ENCODE results near the gene CDH26. TPM values are rescaled to one million over a fixed set of nuclear protein-coding genes. Genes with fewer than 3 reads are reported as not detected.

Gene CDH26
- total and polyA plus RNA-seq, 2 of the 13 experiments (the other 11 are each of a cell fraction or from before 2014, with no cell fraction given): 0.40 to 1.1 TPM

- TF ChIP-seq ZHX2 (IDR thresholded peaks at IDR 0.05; ENCODE audit: low read depth) (peak; percentile 61), ZHX2 (CRISPR knock-in tag; IDR thresholded peaks at IDR 0.05; ENCODE audit: borderline replicate concordance) (no peak), ZNF775 (CRISPR knock-in tag; IDR thresholded peaks at IDR 0.05; ENCODE audit: borderline replicate concordance) (no peak), ZNF441 (CRISPR knock-in tag; IDR thresholded peaks at IDR 0.05; ENCODE audit: borderline replicate concordance) (peak; percentile 43), PHF20 (CRISPR knock-in tag; IDR thresholded peaks at IDR 0.05) (peak; percentile 82), ZNF256 (CRISPR knock-in tag; conservative IDR thresholded peaks at IDR 0.05) (no peak), YEATS4 (CRISPR knock-in tag; IDR thresholded peaks at IDR 0.05; ENCODE audit: borderline replicate concordance) (peak; percentile 96), ZNF235 (CRISPR knock-in tag; IDR thresholded peaks at IDR 0.05; ENCODE audit: borderline replicate concordance) (no peak), MAZ (IDR thresholded peaks at IDR 0.05; ENCODE audit: borderline replicate concordance, low read depth, low read length) (peak; percentile 74; the same call in 1 of the 2 replicates), MAZ (CRISPR knock-in tag; IDR thresholded peaks at IDR 0.05; ENCODE audit: low read depth) (peak; percentile 94), ZNF276 (CRISPR knock-in tag; IDR thresholded peaks at IDR 0.05; ENCODE audit: low read depth) (peak; percentile 86), HOXA3 (CRISPR knock-in tag; IDR thresholded peaks at IDR 0.05) (peak; percentile 91), ZFP36L1 (CRISPR knock-in tag; IDR thresholded peaks at IDR 0.05) (0 out of 2 replicates have a peak, but pooled peaks have one; percentile 60), NFAT5 (CRISPR knock-in tag; IDR thresholded peaks at IDR 0.05) (no peak), FOSL2 (CRISPR knock-in tag; IDR thresholded peaks at IDR 0.05) (peak; percentile 65), ZNF570 (CRISPR knock-in tag; IDR thresholded peaks at IDR 0.05; ENCODE audit: borderline replicate concordance) (peak; percentile 95)
These were observed 17.9 kb upstream of the CDH26 start, which contains the start of the genes FAM217B and PPP1R3D (continued) for GRCh38 chr20:59940129-59940955.

All from HepG2 (cell line).